Stimulated activated CD8-positive, alpha-beta memory T cell treated with anti-CD3 and anti-CD28 coated beads, Interleukin-2, amount 100 ng/mL, for 48 hours (primary cell): ENCODE results near the gene PNLIP.

ENCODE experiments used
- DNase-seq, 2 donors: peaks; one replicate each; pipeline ENCODE4 v3.0.0-alpha.2; 2020; ENCODE audit warnings: low read depth in 2 of 2

Gene PNLIP

GRCh38 chr10:116545756-116546155 lies at the start of gene PNLIP:
Gene PNLIP, plus strand, starts transcription at chr10:116545931. Its CDS starts 162 bp downstream, at chr10:116546093.
- no peak for DNase-seq

- no peak for DNase-seq
Observed at GRCh38 chr10:116504786-116505185, 40.9 kb upstream of the PNLIP start.

GRCh38 chr10:116510565-116510964 lies 35.2 kb upstream of the PNLIP start:
- no peak for DNase-seq

- no peak for DNase-seq
Observed at GRCh38 chr10:116511365-116511764, 34.4 kb upstream of the PNLIP start.

- peak; percentile 0 to 1 for DNase-seq
Observed at GRCh38 chr10:116521424-116522290, 24.1 kb upstream of the PNLIP start.

GRCh38 chr10:116522803-116523381 lies 22.8 kb upstream of the PNLIP start:
- no peak for DNase-seq

- no peak for DNase-seq
Observed at GRCh38 chr10:116524736-116525135, 21.0 kb upstream of the PNLIP start.

GRCh38 chr10:116526219-116526618 lies 19.5 kb upstream of the PNLIP start:
- DNase-seq = no peak

- no peak for DNase-seq
Observed at GRCh38 chr10:116536810-116537209, 8.9 kb upstream of the PNLIP start.

GRCh38 chr10:116538456-116538855 lies 7.3 kb upstream of the PNLIP start:
- DNase-seq = no peak

- DNase-seq = no peak
Observed at GRCh38 chr10:116538992-116539391, 6.7 kb upstream of the PNLIP start.

GRCh38 chr10:116540814-116541213 lies 4.9 kb upstream of the PNLIP start:
- no peak for DNase-seq

GRCh38 chr10:116542007-116542677 lies 3.6 kb upstream of the PNLIP start:
- no peak for DNase-seq

GRCh38 chr10:116545122-116545521 lies 609 bp upstream of the PNLIP start:
- no peak for DNase-seq

- DNase-seq = no peak
Observed at GRCh38 chr10:116548301-116548700, 2.6 kb downstream of the PNLIP start.

- DNase-seq = no peak
Observed at GRCh38 chr10:116553378-116553980, 7.7 kb downstream of the PNLIP start.

GRCh38 chr10:116554628-116555027 lies 8.9 kb downstream of the PNLIP start:
- DNase-seq = no peak

- no peak for DNase-seq
Observed at GRCh38 chr10:116555880-116556279, 10.1 kb downstream of the PNLIP start.

GRCh38 chr10:116557305-116557880 lies 11.7 kb downstream of the PNLIP start:
- DNase-seq = no peak

GRCh38 chr10:116565534-116565933 lies 19.8 kb downstream of the PNLIP start:
- DNase-seq = no peak

GRCh38 chr10:116566932-116567331 lies 21.2 kb downstream of the PNLIP start:
- no peak for DNase-seq

- no peak for DNase-seq
Observed at GRCh38 chr10:116567335-116567734, 21.6 kb downstream of the PNLIP start.
